GM12892 (cell line): ENCODE data around the gene TMEM214.

Source experiments
- DNase-seq: peaks from one replicate; pipeline ENCODE4 v3.0.0; 2011; ENCODE audit not compliant: insufficient read length
- FAIRE-seq: peaks from 2 replicates; lab custom pipeline; 2011; peaks lifted over from hg19 to GRCh38; lab: Jason Lieb, UNC
- POLR2A ChIP-seq: IDR thresholded peaks from 2 replicates; pipeline ENCODE4 v1.6.1; 2011; ENCODE audit warnings: low read depth, low read length, control low read depth
- POLR2AphosphoS5 ChIP-seq: IDR thresholded peaks from 2 replicates; pipeline ENCODE4 v1.6.1; 2011; ENCODE audit warnings: low read depth, low read length, control low read depth
- TAF1 ChIP-seq: IDR thresholded peaks from 2 replicates; pipeline ENCODE4 v1.6.1; 2011; ENCODE audit warnings: low read depth, mild to moderate bottlenecking, control low read depth, low read length, borderline replicate concordance

The TMEM214 gene

DNA sequence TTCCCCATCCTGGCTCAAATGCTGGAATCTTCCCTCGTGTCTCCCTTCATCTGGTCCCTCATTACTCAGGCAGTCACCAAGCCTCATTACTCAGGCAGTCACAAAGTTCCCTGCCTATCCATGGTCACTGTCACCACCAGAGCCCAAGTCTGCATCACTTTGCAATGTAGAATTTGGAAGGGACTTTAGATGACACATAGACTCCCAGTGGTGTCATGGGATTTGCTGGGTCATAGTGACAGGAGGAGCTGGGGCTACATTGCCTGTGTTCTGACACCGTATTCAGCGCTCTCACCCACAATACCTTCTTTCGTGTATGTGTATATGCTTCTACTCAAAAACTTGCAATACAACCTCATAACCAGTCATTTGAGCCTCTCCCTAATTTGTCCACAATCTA lies 43.6 kb downstream of the TMEM214 start:
- no peak for TF ChIP-seq POLR2A
- no peak for TF ChIP-seq TAF1
- TF ChIP-seq POLR2AphosphoS5, result no peak
- DNase-seq (no peak), FAIRE-seq (no peak)

DNA sequence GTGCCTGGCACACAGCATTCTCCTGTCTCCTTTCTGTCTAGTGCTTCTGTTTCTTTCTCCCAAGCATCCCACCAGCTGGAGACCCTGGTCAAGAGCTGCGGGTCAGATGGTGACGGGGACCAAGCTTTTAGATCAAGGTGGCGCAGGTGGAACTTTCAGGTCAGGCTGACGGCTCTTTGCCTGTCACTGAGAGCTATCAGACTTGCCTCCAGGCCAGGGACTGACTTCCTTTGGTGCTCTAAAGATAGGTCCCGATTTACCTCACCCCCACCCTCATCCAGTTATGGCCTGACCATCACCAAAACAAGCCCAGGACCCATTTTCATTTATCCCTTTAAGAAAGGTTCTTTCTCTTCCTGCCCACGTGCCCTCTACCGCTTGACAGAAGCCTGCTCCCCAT lies 44.5 kb downstream of the TMEM214 start:
- DNase-seq (no peak), FAIRE-seq (no peak)
- TF ChIP-seq TAF1 (no peak), POLR2AphosphoS5 (no peak), POLR2A (no peak)

DNA sequence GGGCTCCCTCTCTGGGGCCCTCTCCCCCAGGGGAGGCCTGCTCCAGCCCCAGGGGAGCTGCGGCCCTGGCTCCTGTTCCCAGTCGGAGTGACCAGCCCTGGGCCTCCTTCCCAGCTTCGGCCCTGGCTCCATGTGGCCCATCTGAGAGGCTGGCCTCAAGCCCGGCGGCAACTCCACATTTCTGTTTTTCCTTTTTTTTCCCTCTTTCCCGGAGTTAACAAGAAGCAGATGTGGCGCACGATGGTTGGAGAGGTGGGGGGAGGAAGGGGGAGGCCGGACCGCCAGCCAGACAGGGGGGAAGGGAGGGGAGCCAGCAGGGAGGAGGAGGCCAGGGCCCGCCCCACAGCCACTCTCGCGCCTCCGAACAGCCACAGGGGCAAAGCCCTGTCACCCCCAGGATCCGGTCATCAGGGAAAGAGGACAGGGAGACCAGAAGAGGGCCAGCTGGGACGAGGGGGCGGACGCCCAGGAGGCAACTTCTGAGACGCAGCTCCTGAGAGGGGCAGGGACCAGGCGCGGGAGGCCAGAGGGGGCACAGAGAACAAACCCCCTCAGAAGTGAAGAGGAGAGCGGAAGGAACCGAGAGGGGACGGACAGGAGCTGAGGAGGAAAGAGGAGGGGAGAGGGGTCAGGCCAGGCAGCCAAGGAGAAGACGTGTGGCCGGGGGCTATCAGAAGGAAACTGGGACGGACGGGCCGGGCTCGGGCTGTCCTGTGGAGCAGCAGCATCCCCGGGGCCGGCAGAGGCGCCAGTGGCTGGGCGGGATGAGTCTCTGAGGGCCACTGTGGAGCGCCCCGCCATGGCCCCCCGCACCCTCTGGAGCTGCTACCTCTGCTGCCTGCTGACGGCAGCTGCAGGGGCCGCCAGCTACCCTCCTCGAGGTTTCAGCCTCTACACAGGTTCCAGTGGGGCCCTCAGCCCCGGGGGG lies 45.8 kb downstream of the TMEM214 start, which contains the start of gene EMILIN1:
Gene EMILIN1, plus strand, starts transcription at position 349 of the 928 bp plus-strand sequence. Its CDS starts 451 bp downstream, at position 800.
- DNase-seq (no peak), FAIRE-seq (no peak)
- TF ChIP-seq POLR2A, result no peak
- TF ChIP-seq TAF1, result no peak
- no peak for TF ChIP-seq POLR2AphosphoS5

DNA sequence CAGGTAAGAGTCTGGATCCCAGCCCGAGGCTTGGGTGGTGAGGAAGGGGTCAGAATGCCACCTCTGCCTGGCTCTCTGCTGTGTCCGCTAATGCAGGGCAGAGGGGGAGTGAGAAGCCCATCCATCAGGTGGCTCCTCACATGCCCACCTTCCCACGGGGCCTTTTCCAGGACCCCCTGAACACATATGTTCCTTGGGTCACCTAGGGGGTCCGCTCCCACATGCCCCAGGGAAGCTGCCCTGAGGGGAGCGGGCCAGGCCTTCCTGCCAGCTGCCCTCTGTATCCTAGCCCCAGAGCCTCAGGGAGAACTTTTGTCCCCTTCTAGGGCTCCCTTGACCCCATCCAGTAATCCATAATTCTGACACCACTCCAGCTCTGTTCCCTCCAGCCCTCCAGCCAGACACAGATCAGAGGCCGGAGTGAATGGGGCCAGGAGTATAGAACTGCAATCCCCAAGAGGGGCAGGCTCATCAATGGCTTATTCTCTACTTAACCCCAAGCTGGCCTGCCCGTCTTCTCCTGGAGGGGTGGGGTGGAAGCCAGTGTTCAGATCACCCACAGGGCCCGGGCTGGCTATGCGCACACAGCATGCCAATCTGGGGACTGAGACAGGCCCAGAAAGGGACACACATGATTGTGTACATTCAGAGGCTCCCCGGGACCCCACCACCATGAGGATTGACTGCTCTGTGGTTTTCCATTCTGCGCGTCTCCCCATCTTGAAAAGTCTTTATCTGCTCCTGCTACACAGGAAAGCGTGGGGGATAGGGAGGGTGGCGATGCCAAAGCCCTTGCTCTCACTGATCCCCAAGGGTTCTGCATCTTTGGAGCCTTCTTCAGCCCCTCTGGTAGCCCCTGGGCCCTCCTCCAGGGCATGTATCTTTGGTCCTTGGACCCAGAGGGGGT lies 46.7 kb downstream of the TMEM214 start:
- TF ChIP-seq POLR2A (no peak), POLR2AphosphoS5 (no peak), TAF1 (no peak)
- DNase-seq (no peak), FAIRE-seq (no peak)

DNA sequence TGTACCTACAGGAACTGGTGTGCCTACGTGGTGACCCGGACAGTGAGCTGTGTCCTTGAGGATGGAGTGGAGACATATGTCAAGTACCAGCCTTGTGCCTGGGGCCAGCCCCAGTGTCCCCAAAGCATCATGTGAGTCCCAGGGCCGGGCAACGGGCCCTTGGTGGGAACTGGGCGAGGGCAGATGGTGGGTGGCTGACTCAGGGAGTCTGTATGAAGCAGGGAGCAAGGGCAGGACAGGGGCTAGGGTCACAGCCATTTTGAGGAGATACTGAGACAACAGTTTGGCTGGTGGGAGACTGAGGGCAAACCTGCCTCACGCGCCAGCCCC lies 47.3 kb downstream of the TMEM214 start:
- FAIRE-seq (no peak), DNase-seq (no peak)
- TF ChIP-seq POLR2AphosphoS5 (no peak), TAF1 (no peak), POLR2A (no peak)

DNA sequence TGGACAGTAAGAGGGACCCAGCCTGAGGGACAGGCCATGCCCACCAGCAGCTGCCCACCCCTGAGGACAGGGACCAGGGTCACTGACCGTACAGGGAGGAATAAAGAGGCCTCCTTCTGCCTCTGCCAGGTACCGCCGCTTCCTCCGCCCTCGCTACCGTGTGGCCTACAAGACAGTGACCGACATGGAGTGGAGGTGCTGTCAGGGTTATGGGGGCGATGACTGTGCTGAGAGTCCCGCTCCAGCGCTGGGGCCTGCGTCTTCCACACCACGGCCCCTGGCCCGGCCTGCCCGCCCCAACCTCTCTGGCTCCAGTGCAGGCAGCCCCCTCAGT lies 47.8 kb downstream of the TMEM214 start:
- TF ChIP-seq POLR2AphosphoS5 (no peak), TAF1 (no peak), POLR2A (no peak)
- FAIRE-seq (no peak), DNase-seq (no peak)

DNA sequence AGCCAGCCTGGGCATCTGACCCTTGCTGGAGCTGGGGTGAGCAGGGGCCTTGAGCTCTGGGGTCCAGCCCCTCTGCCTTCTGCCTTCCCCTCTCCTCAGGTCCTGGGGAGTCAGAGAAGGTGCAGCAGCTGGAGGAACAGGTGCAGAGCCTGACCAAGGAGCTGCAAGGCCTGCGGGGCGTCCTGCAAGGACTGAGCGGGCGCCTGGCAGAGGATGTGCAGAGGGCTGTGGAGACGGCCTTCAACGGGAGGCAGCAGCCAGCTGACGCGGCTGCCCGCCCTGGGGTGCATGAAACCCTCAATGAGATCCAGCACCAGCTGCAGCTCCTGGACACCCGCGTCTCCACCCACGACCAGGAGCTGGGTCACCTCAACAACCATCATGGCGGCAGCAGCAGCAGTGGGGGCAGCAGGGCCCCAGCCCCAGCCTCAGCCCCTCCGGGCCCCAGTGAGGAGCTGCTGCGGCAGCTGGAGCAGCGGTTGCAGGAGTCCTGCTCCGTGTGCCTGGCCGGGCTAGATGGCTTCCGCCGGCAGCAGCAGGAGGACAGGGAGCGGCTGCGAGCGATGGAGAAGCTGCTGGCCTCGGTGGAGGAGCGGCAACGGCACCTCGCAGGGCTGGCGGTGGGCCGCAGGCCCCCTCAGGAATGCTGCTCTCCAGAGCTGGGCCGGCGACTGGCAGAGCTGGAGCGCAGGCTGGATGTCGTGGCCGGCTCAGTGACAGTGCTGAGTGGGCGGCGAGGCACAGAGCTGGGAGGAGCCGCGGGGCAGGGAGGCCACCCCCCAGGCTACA lies 49.4 kb downstream of the TMEM214 start:
- TF ChIP-seq TAF1, result no peak
- FAIRE-seq, result no peak
- DNase-seq, result no peak

DNA sequence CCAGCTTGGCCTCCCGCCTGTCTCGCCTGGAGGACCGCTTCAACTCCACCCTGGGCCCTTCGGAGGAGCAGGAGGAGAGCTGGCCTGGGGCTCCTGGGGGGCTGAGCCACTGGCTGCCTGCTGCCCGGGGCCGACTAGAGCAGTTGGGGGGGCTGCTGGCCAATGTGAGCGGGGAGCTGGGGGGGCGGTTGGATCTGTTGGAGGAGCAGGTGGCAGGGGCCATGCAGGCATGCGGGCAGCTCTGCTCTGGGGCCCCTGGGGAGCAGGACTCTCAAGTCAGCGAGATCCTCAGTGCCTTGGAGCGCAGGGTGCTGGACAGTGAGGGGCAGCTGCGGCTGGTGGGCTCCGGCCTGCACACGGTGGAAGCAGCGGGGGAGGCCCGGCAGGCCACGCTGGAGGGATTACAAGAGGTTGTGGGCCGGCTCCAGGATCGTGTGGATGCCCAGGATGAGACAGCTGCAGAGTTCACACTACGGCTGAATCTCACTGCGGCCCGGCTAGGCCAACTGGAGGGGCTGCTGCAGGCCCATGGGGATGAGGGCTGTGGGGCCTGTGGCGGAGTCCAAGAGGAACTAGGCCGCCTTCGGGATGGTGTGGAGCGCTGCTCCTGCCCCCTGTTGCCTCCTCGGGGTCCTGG lies 50.1 kb downstream of the TMEM214 start:
- DNase-seq, result no peak
- FAIRE-seq, result no peak
- TF ChIP-seq POLR2AphosphoS5, result no peak
- TF ChIP-seq POLR2A, result no peak
- TF ChIP-seq TAF1, result no peak

DNA sequence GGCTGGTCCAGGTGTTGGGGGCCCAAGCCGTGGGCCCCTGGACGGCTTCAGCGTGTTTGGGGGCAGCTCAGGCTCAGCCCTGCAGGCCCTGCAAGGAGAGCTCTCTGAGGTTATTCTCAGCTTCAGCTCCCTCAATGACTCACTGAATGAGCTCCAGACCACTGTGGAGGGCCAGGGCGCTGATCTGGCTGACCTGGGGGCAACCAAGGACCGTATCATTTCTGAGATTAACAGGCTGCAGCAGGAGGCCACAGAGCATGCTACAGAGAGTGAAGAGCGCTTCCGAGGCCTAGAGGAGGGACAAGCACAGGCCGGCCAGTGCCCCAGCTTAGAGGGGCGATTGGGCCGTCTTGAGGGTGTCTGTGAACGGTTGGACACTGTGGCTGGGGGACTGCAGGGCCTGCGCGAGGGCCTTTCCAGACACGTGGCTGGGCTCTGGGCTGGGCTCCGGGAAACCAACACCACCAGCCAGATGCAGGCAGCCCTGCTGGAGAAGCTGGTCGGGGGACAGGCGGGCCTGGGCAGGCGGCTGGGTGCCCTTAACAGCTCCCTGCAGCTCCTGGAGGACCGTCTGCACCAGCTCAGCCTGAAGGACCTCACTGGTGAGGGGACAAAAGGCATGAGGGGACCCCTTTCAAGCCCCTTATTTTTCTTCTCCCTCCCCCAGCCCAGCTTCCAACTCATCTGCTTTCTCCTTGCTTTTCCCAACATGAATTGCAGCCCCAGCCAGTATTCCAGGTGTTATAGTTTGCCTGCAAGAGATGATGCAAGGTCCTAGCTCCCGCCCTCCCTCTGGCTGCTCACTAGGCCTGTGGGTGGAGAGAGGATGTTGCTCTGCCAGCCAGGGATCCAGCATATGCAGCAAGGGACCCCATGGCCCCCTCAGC lies 50.9 kb downstream of the TMEM214 start:
- no peak for FAIRE-seq
- TF ChIP-seq POLR2A, result no peak
- TF ChIP-seq POLR2AphosphoS5, result no peak
- TF ChIP-seq TAF1, result no peak
- DNase-seq, result no peak

DNA sequence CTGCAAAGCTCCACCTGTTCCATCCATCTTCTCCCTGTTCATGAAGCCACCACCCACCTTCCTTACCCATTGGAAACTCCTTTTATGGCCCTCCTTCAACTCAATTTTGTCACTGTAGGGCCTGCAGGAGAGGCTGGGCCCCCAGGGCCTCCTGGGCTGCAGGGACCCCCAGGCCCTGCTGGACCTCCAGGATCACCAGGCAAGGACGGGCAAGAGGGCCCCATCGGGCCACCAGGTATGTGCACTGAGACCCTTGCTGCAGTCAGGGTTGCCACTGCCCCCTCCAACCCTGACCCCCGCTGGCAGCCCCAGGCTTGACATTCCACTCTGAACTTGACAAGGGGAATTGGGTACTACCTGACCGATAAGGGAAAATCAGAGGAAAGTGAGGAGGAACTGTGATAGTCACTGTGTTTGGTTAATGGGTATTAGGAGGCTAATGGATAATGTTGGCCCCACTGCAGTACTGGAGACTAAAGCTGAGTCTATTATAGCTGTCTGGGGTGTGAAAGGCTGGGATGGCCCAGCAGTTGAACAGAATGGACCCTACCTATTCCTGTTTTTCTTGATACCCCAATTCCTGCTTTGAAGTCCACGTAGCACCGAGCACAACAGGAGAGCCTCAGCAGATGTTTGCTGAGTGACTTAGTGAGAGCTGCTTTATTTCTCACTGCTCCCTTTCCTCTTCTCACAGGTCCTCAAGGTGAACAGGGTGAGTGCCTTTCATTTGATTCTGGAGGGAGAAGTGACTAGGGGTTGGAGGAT lies 51.7 kb downstream of the TMEM214 start:
- TF ChIP-seq POLR2A (no peak), POLR2AphosphoS5 (no peak), TAF1 (no peak)
- no peak for DNase-seq
- no peak for FAIRE-seq
